ENCODE measurements around the gene KHDC3L.

- TF ChIP-seq, protein P1, sequence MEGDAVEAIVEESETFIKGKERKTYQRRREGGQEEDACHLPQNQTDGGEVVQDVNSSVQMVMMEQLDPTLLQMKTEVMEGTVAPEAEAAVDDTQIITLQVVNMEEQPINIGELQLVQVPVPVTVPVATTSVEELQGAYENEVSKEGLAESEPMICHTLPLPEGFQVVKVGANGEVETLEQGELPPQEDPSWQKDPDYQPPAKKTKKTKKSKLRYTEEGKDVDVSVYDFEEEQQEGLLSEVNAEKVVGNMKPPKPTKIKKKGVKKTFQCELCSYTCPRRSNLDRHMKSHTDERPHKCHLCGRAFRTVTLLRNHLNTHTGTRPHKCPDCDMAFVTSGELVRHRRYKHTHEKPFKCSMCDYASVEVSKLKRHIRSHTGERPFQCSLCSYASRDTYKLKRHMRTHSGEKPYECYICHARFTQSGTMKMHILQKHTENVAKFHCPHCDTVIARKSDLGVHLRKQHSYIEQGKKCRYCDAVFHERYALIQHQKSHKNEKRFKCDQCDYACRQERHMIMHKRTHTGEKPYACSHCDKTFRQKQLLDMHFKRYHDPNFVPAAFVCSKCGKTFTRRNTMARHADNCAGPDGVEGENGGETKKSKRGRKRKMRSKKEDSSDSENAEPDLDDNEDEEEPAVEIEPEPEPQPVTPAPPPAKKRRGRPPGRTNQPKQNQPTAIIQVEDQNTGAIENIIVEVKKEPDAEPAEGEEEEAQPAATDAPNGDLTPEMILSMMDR (IDR thresholded peaks at IDR 0.05; ENCODE audit: low read depth, low read length) = no peak
- no peak for TF ChIP-seq EZH2phosphoT487 (IDR thresholded peaks at IDR 0.05; ENCODE audit: low read depth)
Measured at GRCh38 chr6:73372516-73372915, 10.1 kb downstream of the KHDC3L start.

Measured in OCI-LY3 (cell line).